Gastroesophageal sphincter (tissue), 4 donors: ENCODE results near the gene ELANE. TPM values are rescaled to one million over a fixed set of nuclear protein-coding genes. Genes with fewer than 3 reads are reported as not detected.
"Not testable (repeated sequence)": the region's sequence is repeated elsewhere in the genome, so short reads cannot be mapped to it uniquely, and the experiment has no call there.

ENCODE experiments used
- ATAC-seq: fragments of 150-250 bp; one replicate; pipeline ENCODE4 v1.9.1; 2016; ENCODE audit warnings: mild to moderate bottlenecking, moderate library complexity
- H3K27ac ChIP-seq, 4 donors: fragments of 200-600 bp; sonication (generic) in 3 of 4; 1 replicate in 3 of 4; 2 replicates in 1 of 4; pipeline ENCODE4 v1.5.1; 2016 to 2019
- H3K27me3 ChIP-seq: fragments of 200-600 bp; sonication (generic); one replicate; pipeline ENCODE4 v1.5.1; 2019
- H3K36me3 ChIP-seq, 2 donors: fragments of 200-600 bp; sonication (generic); one replicate each; pipeline ENCODE4 v1.5.1; 2019; ENCODE audit warnings: control low read depth in 1 of 2
- H3K4me1 ChIP-seq, 3 donors: fragments of 200-600 bp; sonication (generic); 1 replicate in 2 of 3; 2 replicates in 1 of 3; pipeline ENCODE4 v1.5.1; 2016 to 2019; ENCODE audit warnings: control low read depth in 2 of 3
- H3K4me3 ChIP-seq, 2 donors: fragments of 200-600 bp; sonication (generic); one replicate each; pipeline ENCODE4 v1.5.1; 2019; ENCODE audit warnings: mild to moderate bottlenecking in 1 of 2, moderate library complexity in 1 of 2
- H3K9me3 ChIP-seq, 3 donors: fragments of 200-600 bp; sonication (generic); one replicate each; pipeline ENCODE4 v1.5.1; 2017 to 2019; ENCODE audit warnings: control low read depth in 2 of 3
- EP300 ChIP-seq: sonication (generic); formaldehyde crosslinking; IDR thresholded peaks from one replicate; pipeline ENCODE4 v1.6.1; 2017; ENCODE audit warnings: antibody characterized with exemption, mild to moderate bottlenecking
- POLR2A ChIP-seq, 2 donors: fragments of 450-650 bp; IDR thresholded peaks; one replicate each; pipeline ENCODE4 v1.6.1; 2017; ENCODE audit warnings: antibody characterized with exemption in 2 of 2, mild to moderate bottlenecking in 2 of 2, moderate library complexity in 1 of 2
- POLR2AphosphoS5 ChIP-seq: sonication (generic); formaldehyde crosslinking; IDR thresholded peaks from one replicate; pipeline ENCODE4 v1.6.1; 2017; ENCODE audit warnings: antibody characterized with exemption
- WGBS, 2 donors: methylation state at CpG; one replicate each; pipeline ENCODE4 v1.1.5; 2018; ENCODE audit warnings: low coverage in 1 of 2; 5-methylcytosine and 5-hydroxymethylcytosine counted together
- total RNA-seq, 4 donors: library from RNA; depleted of rRNA; stranded (reverse); fragments of >200 nt; gene quantifications; one replicate each; pipeline ENCODE4 v1.1.0, GENCODE V29; 2016
- TF ChIP-seq, protein P1 (sequence below), 4 experiments: fragments of 200-600 bp in 2 of 4; fragments of 450-650 bp in 2 of 4; sonication (generic) in 1 of 4; IDR thresholded peaks; one replicate each; pipeline ENCODE4 v1.5.1; 2017 to 2019; ENCODE audit warnings: antibody characterized with exemption in 4 of 4, mild to moderate bottlenecking in 2 of 4, moderate library complexity in 2 of 4

Gene ELANE
- total RNA-seq, 4 donors from 2014 or later = 0.49 to 2.3 (median 1.7) TPM

DNA sequence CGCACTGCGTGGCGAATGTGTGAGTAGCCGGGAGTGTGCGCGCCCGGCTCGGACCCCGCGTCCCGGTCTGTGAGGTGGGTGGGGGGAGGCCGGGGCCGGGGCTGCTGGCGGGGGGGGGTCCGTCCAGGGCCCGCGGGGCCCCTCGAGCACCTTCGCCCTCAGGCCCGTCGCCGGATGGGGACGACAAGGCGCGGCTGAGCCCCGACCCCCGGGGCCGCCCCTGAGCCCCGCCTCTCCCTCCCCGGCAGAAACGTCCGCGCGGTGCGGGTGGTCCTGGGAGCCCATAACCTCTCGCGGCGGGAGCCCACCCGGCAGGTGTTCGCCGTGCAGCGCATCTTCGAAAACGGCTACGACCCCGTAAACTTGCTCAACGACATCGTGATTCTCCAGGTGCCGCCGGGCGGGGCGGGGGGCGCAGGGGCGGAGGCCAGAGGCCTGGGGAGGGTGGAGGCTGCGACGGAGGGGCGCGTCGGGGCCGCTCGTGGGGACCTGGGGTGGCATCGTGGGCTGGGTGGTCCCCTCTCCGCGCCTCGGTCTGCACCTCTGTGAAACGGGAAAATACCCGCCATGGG, 997 bp downstream of the ELANE start:
- no peak for TF ChIP-seq POLR2AphosphoS5
- TF ChIP-seq, protein P1, sequence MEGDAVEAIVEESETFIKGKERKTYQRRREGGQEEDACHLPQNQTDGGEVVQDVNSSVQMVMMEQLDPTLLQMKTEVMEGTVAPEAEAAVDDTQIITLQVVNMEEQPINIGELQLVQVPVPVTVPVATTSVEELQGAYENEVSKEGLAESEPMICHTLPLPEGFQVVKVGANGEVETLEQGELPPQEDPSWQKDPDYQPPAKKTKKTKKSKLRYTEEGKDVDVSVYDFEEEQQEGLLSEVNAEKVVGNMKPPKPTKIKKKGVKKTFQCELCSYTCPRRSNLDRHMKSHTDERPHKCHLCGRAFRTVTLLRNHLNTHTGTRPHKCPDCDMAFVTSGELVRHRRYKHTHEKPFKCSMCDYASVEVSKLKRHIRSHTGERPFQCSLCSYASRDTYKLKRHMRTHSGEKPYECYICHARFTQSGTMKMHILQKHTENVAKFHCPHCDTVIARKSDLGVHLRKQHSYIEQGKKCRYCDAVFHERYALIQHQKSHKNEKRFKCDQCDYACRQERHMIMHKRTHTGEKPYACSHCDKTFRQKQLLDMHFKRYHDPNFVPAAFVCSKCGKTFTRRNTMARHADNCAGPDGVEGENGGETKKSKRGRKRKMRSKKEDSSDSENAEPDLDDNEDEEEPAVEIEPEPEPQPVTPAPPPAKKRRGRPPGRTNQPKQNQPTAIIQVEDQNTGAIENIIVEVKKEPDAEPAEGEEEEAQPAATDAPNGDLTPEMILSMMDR (IDR thresholded peaks at IDR 0.05) = no peak
- no peak for ATAC-seq
- Histone ChIP-seq H3K4me3 (peak overlapping the region in 1 of 2 donors; percentile 10), H3K9me3 (no peaks in the 10 kb centered on the region), H3K27ac (no peak overlapping the region), H3K27me3 (peaks cover 66% of the 10 kb centered on the region), H3K4me1 (peaks cover 0 to 46% (median 14%) of the 10 kb centered on the region in 3 donors), H3K36me3 (no peaks in the 10 kb centered on the region)
- WGBS, 2 donors = no CpG with 5 or more reads among the region's 67 CpGs

DNA sequence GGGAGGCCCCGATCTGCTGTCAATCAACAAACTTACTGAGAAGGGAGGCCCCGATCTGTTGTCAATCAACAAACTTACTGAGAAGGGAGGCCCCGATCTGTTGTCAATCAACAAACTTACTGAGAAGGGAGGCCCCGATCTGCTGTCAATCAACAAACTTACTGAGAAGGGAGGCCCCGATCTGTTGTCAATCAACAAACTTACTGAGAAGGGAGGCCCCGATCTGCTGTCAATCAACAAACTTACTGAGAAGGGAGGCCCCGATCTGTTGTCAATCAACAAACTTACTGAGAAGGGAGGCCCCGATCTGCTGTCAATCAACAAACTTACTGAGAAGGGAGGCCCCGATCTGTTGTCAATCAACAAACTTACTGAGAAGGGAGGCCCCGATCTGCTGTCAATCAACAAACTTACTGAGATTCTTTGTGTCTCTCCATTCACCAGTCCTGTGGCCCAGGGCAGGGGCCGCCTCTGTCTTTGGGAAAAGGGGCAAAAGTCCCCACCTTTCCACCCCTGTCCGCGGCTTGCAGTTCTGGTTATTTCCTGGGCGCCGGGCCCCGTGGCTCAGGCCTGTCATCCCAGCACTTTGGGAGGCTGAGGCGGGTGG, 1.6 kb downstream of the ELANE start:
- H3K27ac ChIP-seq, ATAC-seq, H3K9me3 ChIP-seq, H3K4me3 ChIP-seq, H3K36me3 ChIP-seq: not testable (repeated sequence)
- peaks cover 66% of the 10 kb centered on the region for H3K27me3 ChIP-seq
- no CpG with 5 or more reads among the region's 17 CpGs for WGBS, 2 donors
- H3K4me1 ChIP-seq = peaks cover 0 to 40% (median 16%) of the 10 kb centered on the region in 3 donors

DNA sequence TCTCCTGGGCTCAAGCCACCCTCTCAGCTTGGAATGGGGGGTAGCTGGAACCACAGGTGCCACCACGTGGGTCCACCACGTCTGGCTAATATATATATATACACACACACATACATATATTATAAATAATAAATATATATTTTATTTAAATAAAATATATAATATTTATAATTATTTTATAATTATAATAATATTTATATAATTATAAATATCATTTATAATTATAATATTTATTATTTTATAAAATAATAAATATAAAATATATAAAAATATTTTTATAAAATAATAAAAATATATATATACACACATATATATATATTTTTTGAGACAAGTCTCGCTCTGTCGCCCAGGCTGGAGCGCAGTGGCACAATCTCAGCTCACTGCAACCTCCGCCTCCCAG, 2.4 kb downstream of the ELANE start:
- H3K27ac ChIP-seq = no peak overlapping the region
- no peak for ATAC-seq
- H3K4me1 ChIP-seq = peaks cover 0 to 46% (median 17%) of the 10 kb centered on the region in 3 donors
- H3K9me3 ChIP-seq = no peaks in the 10 kb centered on the region
- peaks cover 73% of the 10 kb centered on the region for H3K27me3 ChIP-seq
- H3K36me3 ChIP-seq = no peaks in the 10 kb centered on the region
- 73 to 76% methylated on average over 6 of the region's 6 CpGs for WGBS, 2 donors
- no peak overlapping the region for H3K4me3 ChIP-seq
- TF ChIP-seq, protein P1 (IDR thresholded peaks at IDR 0.05) = no peak
- TF ChIP-seq EP300 (no peak), POLR2AphosphoS5 (no peak), POLR2A (IDR thresholded peaks at IDR 0.05) (no peak)

DNA sequence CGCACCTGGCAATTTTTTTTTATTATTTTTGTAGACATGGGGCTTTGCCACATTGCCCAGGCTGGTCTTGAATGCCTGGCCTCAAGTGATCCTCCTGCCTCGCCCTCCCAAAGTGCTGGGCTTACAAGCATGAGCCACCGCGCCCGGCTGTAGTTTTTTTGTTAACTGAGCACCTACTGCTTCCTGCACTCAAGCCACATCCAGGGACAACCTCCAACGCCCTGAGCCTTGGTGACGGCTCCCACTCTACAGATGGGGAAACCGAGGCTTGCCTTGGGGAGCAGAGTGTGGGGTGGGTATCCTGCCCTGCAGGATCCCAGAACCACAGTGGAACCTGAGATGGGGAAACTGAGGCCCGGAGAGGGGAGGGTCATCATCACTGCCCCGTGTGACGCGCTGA, 3.0 kb downstream of the ELANE start:
- ATAC-seq = no peak
- peaks cover 79% of the 10 kb centered on the region for H3K27me3 ChIP-seq
- no peak overlapping the region for H3K27ac ChIP-seq
- no peaks in the 10 kb centered on the region for H3K9me3 ChIP-seq
- TF ChIP-seq, protein P1 (IDR thresholded peaks at IDR 0.05) = no peak
- TF ChIP-seq POLR2AphosphoS5 (no peak), POLR2A (IDR thresholded peaks at IDR 0.05) (no peak), EP300 (no peak)
- H3K4me3 ChIP-seq = no peak overlapping the region
- peaks cover 0 to 47% (median 16%) of the 10 kb centered on the region in 3 donors for H3K4me1 ChIP-seq
- WGBS, 2 donors = 92% methylated on average over 1 of the region's 12 CpGs; no CpG with 5 or more reads in 1 of the 2 donors
- H3K36me3 ChIP-seq = no peaks in the 10 kb centered on the region

DNA sequence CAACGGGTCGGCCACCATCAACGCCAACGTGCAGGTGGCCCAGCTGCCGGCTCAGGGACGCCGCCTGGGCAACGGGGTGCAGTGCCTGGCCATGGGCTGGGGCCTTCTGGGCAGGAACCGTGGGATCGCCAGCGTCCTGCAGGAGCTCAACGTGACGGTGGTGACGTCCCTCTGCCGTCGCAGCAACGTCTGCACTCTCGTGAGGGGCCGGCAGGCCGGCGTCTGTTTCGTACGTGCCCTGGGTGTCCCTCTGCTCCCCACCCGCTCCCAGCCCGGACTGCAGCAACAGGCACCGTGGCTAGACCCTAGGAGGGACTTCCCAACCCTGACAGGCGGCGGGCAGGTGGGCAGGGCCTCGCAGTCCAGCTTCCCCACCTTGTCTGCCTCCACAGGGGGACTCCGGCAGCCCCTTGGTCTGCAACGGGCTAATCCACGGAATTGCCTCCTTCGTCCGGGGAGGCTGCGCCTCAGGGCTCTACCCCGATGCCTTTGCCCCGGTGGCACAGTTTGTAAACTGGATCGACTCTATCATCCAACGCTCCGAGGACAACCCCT, 3.5 kb downstream of the ELANE start:
- peaks cover 84% of the 10 kb centered on the region for H3K27me3 ChIP-seq
- no CpG with 5 or more reads among the region's 40 CpGs for WGBS, 2 donors
- H3K4me3 ChIP-seq = no peak overlapping the region
- H3K9me3 ChIP-seq = no peaks in the 10 kb centered on the region
- H3K4me1 ChIP-seq = peaks cover 0 to 47% (median 12%) of the 10 kb centered on the region in 3 donors
- ATAC-seq = no peak
- no peak overlapping the region for H3K27ac ChIP-seq
- no peak for TF ChIP-seq POLR2AphosphoS5
- TF ChIP-seq POLR2A (IDR thresholded peaks at IDR 0.05) = no peak
- H3K36me3 ChIP-seq = no peaks in the 10 kb centered on the region

DNA sequence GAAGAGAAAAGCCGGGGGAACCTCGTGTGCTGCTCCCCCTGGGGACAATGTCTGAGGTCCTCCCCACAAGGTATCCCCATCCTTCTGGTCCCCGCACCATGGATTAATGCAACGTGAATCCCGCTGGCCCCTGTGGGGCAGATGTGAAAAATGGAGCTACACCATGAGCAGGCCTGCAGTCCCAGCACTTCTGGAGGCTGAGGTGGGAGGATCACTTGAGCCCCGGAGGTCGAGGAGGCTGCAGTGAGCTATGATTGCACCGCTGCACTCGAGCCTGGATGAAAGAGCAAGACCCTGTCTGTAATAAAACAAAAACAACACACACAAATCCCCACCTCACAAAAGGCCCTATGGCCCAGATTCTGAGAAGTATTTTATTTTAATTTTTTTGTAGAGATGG, 6.2 kb downstream of the ELANE start:
- TF ChIP-seq, protein P1 (IDR thresholded peaks at IDR 0.05) = no peak
- Histone ChIP-seq H3K4me1 (peaks cover 0 to 46% (median 7%) of the 10 kb centered on the region in 3 donors), H3K4me3 (no peak overlapping the region), H3K36me3 (no peaks in the 10 kb centered on the region), H3K27ac (peak overlapping the region in 1 of 4 donors; percentile 76), H3K9me3 (no peaks in the 10 kb centered on the region), H3K27me3 (peaks cover 88% of the 10 kb centered on the region)
- no peak for ATAC-seq
- 83 to 87% methylated on average over 3 to 9 of the region's 9 CpGs for WGBS, 2 donors
